HEK293T (cell line): ENCODE measurements around the gene B4GALT7.

ENCODE experiments used
- ARNT ChIP-seq: fragments of 450-650 bp; IDR thresholded peaks from 2 replicates; pipeline ENCODE4 v1.6.1; 2017; ENCODE audit warnings: mild to moderate bottlenecking
- BHLHE40 ChIP-seq: fragments of 450-650 bp; IDR thresholded peaks from 2 replicates; pipeline ENCODE4 v1.6.1; 2016; ENCODE audit warnings: mild to moderate bottlenecking, moderate library complexity, borderline replicate concordance
- CTBP1 ChIP-seq: fragments of 450-650 bp; IDR thresholded peaks from 2 replicates; pipeline ENCODE4 v1.6.1; 2016; ENCODE audit warnings: borderline replicate concordance
- FOXA1 ChIP-seq: fragments of 450-650 bp; IDR thresholded peaks from 2 replicates; pipeline ENCODE4 v1.6.1; 2016; ENCODE audit warnings: mild to moderate bottlenecking
- FOXM1 ChIP-seq: fragments of 450-650 bp; IDR thresholded peaks from 2 replicates; pipeline ENCODE4 v1.6.1; 2017; ENCODE audit warnings: mild to moderate bottlenecking, borderline replicate concordance
- HDGF ChIP-seq: fragments of 450-650 bp; IDR thresholded peaks from 2 replicates; pipeline ENCODE4 v1.6.1; 2017; ENCODE audit warnings: antibody characterized with exemption, borderline replicate concordance
- LEF1 ChIP-seq: fragments of 450-650 bp; IDR thresholded peaks from 2 replicates; pipeline ENCODE4 v1.6.1; 2017; ENCODE audit warnings: mild to moderate bottlenecking, borderline replicate concordance

DNA sequence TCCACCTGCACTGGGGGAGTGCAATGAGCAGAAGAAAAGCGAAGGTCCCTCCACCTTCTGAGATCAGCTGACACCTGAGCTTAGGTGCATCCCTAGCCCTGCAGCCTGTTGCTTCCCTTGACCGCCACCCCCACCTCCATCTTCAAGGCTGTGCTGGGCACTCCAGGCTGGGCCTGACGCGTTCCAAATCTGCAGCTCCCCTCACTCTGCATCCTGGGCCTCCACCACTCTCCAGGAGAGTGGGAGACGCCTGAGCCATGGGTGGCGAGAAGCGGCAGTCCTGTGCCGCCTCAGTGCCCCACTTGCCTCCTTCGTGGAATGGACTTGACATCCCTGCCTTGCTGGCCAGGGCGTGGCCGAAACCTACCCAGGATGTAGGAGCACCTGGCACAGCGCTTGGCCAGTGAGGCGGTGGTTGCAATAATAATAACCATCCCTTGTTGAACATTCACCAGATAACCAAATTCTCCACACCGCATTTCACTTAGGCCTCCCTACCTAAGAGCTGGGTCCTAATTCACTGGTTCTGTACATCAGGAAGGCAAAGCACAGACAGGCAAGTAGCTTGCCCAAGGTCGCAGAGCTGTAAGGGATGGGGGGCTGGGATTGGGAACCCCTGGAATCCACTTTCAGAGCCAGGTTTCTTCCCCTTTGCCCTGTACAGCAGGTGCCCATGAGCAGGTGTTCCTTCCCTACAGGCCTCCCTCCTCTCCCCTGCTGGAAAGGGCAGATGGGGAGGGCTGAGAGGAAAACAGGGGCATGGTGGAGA lies 11.7 kb downstream of the B4GALT7 start:
- TF ChIP-seq FOXM1 = no peak
- no peak for TF ChIP-seq BHLHE40
- TF ChIP-seq LEF1 = no peak
- TF ChIP-seq FOXA1 = no peak
- no peak for TF ChIP-seq HDGF
- no peak for TF ChIP-seq ARNT
- TF ChIP-seq CTBP1 = no peak
